ENCODE data around the gene SMAD7.

SMAD7 gene

GRCh38 chr18:48946329-48946835, 4.4 kb downstream of the SMAD7 start:
- no peak for DNase-seq
- Histone ChIP-seq H3K23ac (ENCODE audit: low read length) (no peak overlapping the region), H3K79me2 (ENCODE audit: control insufficient read depth, insufficient read depth, low read length, poor library complexity) (peaks cover 78% of the 10 kb centered on the region), H3K9me3 (ENCODE audit: insufficient read depth, low read depth, low read length) (no peaks in the 10 kb centered on the region), H4K8ac (ENCODE audit: low read depth, low read length) (no peak overlapping the region), H3K27ac (ENCODE audit: low read depth, low read length) (peak overlapping the region; percentile 28), H3K4me2 (ENCODE audit: low read length) (peak overlapping the region; percentile 85), H3K79me1 (ENCODE audit: low read length) (peaks cover 59% of the 10 kb centered on the region), H3K27me3 (ENCODE audit: insufficient read depth, low read length) (no peaks in the 10 kb centered on the region), H3K9ac (ENCODE audit: low read length) (no peak overlapping the region), H3K4me3 (ENCODE audit: low read depth, low read length) (no peak overlapping the region), H3K4ac (ENCODE audit: low read depth, low read length) (peak overlapping the region; percentile 76), H2BK5ac (ENCODE audit: low read depth, low read length, poor library complexity) (no peak overlapping the region), H3K36me3 (ENCODE audit: control insufficient read depth in 1 of 2, insufficient read depth in 2 of 2, low read length in 2 of 2) (peaks cover 57 to 69% of the 10 kb centered on the region in 2 experiments), H2AK5ac (ENCODE audit: low read length) (no peak overlapping the region), H3K14ac (ENCODE audit: low read length) (peak overlapping the region; percentile 36), H2BK12ac (ENCODE audit: low read length) (no peak overlapping the region), H3K18ac (ENCODE audit: low read length) (no peak overlapping the region), H4K12ac (ENCODE audit: low read depth, low read length) (no peak overlapping the region), H4K91ac (ENCODE audit: low read depth, low read length) (no peak overlapping the region), H2AFZ (ENCODE audit: insufficient read depth, low read length, poor library complexity) (no peak overlapping the region), H3K4me1 (ENCODE audit: control insufficient read depth in 1 of 2, insufficient read depth in 2 of 2, low read length in 2 of 2) (peaks cover 37 to 39% of the 10 kb centered on the region in 2 experiments), H2BK120ac (ENCODE audit: insufficient read depth, low read length, poor library complexity) (no peak overlapping the region)
- WGBS (ENCODE audit: extremely low coverage, insufficient coverage, insufficient read length): no CpG with 5 or more reads among the region's 8 CpGs

GRCh38 chr18:48945953-48946217, 4.9 kb downstream of the SMAD7 start:
- H4K8ac ChIP-seq (ENCODE audit: low read depth, low read length): no peak overlapping the region
- peak overlapping the region; percentile 1 for H3K18ac ChIP-seq (ENCODE audit: low read length)
- H4K91ac ChIP-seq (ENCODE audit: low read depth, low read length): no peak overlapping the region
- H3K14ac ChIP-seq (ENCODE audit: low read length): no peak overlapping the region
- no peak overlapping the region for H2BK12ac ChIP-seq (ENCODE audit: low read length)
- H3K4me1 ChIP-seq (ENCODE audit: control insufficient read depth in 1 of 2, insufficient read depth in 2 of 2, low read length in 2 of 2): peaks cover 42 to 43% of the 10 kb centered on the region in 2 experiments
- peaks cover 59% of the 10 kb centered on the region for H3K79me1 ChIP-seq (ENCODE audit: low read length)
- no peak overlapping the region for H2AK5ac ChIP-seq (ENCODE audit: low read length)
- peak overlapping the region; percentile 76 for H3K4ac ChIP-seq (ENCODE audit: low read depth, low read length)
- no peak overlapping the region for H3K9ac ChIP-seq (ENCODE audit: low read length)
- H3K4me2 ChIP-seq (ENCODE audit: low read length): peak overlapping the region; percentile 85
- H3K4me3 ChIP-seq (ENCODE audit: low read depth, low read length): no peak overlapping the region
- no peaks in the 10 kb centered on the region for H3K9me3 ChIP-seq (ENCODE audit: insufficient read depth, low read depth, low read length)
- no peak for DNase-seq
- H3K27ac ChIP-seq (ENCODE audit: low read depth, low read length): peak overlapping the region; percentile 21
- peaks cover 78% of the 10 kb centered on the region for H3K79me2 ChIP-seq (ENCODE audit: control insufficient read depth, insufficient read depth, low read length, poor library complexity)
- no peak overlapping the region for H4K12ac ChIP-seq (ENCODE audit: low read depth, low read length)
- H2BK5ac ChIP-seq (ENCODE audit: low read depth, low read length, poor library complexity): no peak overlapping the region
- H3K36me3 ChIP-seq (ENCODE audit: control insufficient read depth in 1 of 2, insufficient read depth in 2 of 2, low read length in 2 of 2): peaks cover 59 to 74% of the 10 kb centered on the region in 2 experiments
- no peak overlapping the region for H2BK120ac ChIP-seq (ENCODE audit: insufficient read depth, low read length, poor library complexity)
- H3K27me3 ChIP-seq (ENCODE audit: insufficient read depth, low read length): no peaks in the 10 kb centered on the region
- no peak overlapping the region for H2AFZ ChIP-seq (ENCODE audit: insufficient read depth, low read length, poor library complexity)
- no peak overlapping the region for H3K23ac ChIP-seq (ENCODE audit: low read length)

GRCh38 chr18:48944634-48945033, 6.1 kb downstream of the SMAD7 start:
- Histone ChIP-seq H2BK5ac (ENCODE audit: low read depth, low read length, poor library complexity) (peak overlapping the region; percentile 45), H3K27ac (ENCODE audit: low read depth, low read length) (peak overlapping the region; percentile 86), H3K23ac (ENCODE audit: low read length) (no peak overlapping the region), H2AFZ (ENCODE audit: insufficient read depth, low read length, poor library complexity) (peak overlapping the region; percentile 10), H3K9ac (ENCODE audit: low read length) (no peak overlapping the region), H4K8ac (ENCODE audit: low read depth, low read length) (peak overlapping the region; percentile 31), H3K36me3 (ENCODE audit: control insufficient read depth in 1 of 2, insufficient read depth in 2 of 2, low read length in 2 of 2) (peaks cover 61 to 74% of the 10 kb centered on the region in 2 experiments), H3K27me3 (ENCODE audit: insufficient read depth, low read length) (no peaks in the 10 kb centered on the region), H3K4me3 (ENCODE audit: low read depth, low read length) (no peak overlapping the region), H3K4me2 (ENCODE audit: low read length) (peak overlapping the region; percentile 52), H3K18ac (ENCODE audit: low read length) (peak overlapping the region; percentile 47), H2BK120ac (ENCODE audit: insufficient read depth, low read length, poor library complexity) (peak overlapping the region; percentile 26), H3K14ac (ENCODE audit: low read length) (no peak overlapping the region), H3K79me2 (ENCODE audit: control insufficient read depth, insufficient read depth, low read length, poor library complexity) (peaks cover 75% of the 10 kb centered on the region), H4K12ac (ENCODE audit: low read depth, low read length) (no peak overlapping the region), H3K9me3 (ENCODE audit: insufficient read depth, low read depth, low read length) (no peaks in the 10 kb centered on the region), H3K79me1 (ENCODE audit: low read length) (peaks cover 57% of the 10 kb centered on the region), H3K4me1 (ENCODE audit: control insufficient read depth in 1 of 2, insufficient read depth in 2 of 2, low read length in 2 of 2) (peaks cover 49% of the 10 kb centered on the region in 2 experiments), H4K91ac (ENCODE audit: low read depth, low read length) (peak overlapping the region; percentile 28), H2BK12ac (ENCODE audit: low read length) (peak overlapping the region; percentile 31), H2AK5ac (ENCODE audit: low read length) (peak overlapping the region; percentile 46), H3K4ac (ENCODE audit: low read depth, low read length) (peak overlapping the region; percentile 94)
- WGBS (ENCODE audit: extremely low coverage, insufficient coverage, insufficient read length): no CpG with 5 or more reads among the region's 7 CpGs
- no peak for DNase-seq

- peak overlapping the region; percentile 86 for H3K27ac ChIP-seq (ENCODE audit: low read depth, low read length)
- peak overlapping the region; percentile 31 for H4K8ac ChIP-seq (ENCODE audit: low read depth, low read length)
- H3K4me3 ChIP-seq (ENCODE audit: low read depth, low read length): no peak overlapping the region
- peak overlapping the region; percentile 52 for H3K4me2 ChIP-seq (ENCODE audit: low read length)
- H3K79me2 ChIP-seq (ENCODE audit: control insufficient read depth, insufficient read depth, low read length, poor library complexity): peaks cover 72% of the 10 kb centered on the region
- H3K4me1 ChIP-seq (ENCODE audit: control insufficient read depth in 1 of 2, insufficient read depth in 2 of 2, low read length in 2 of 2): peaks cover 53 to 55% of the 10 kb centered on the region in 2 experiments
- H3K36me3 ChIP-seq (ENCODE audit: control insufficient read depth in 1 of 2, insufficient read depth in 2 of 2, low read length in 2 of 2): peaks cover 57 to 70% of the 10 kb centered on the region in 2 experiments
- H3K9me3 ChIP-seq (ENCODE audit: insufficient read depth, low read depth, low read length): no peaks in the 10 kb centered on the region
- H4K91ac ChIP-seq (ENCODE audit: low read depth, low read length): peak overlapping the region; percentile 75
- no peak overlapping the region for H3K23ac ChIP-seq (ENCODE audit: low read length)
- no peak for DNase-seq
- H2AK5ac ChIP-seq (ENCODE audit: low read length): no peak overlapping the region
- H2BK120ac ChIP-seq (ENCODE audit: insufficient read depth, low read length, poor library complexity): peak overlapping the region; percentile 26
- no peak overlapping the region for H4K12ac ChIP-seq (ENCODE audit: low read depth, low read length)
- peak overlapping the region; percentile 10 for H2AFZ ChIP-seq (ENCODE audit: insufficient read depth, low read length, poor library complexity)
- H2BK12ac ChIP-seq (ENCODE audit: low read length): peak overlapping the region; percentile 31
- H3K79me1 ChIP-seq (ENCODE audit: low read length): peaks cover 53% of the 10 kb centered on the region
- no peaks in the 10 kb centered on the region for H3K27me3 ChIP-seq (ENCODE audit: insufficient read depth, low read length)
- H3K4ac ChIP-seq (ENCODE audit: low read depth, low read length): peak overlapping the region; percentile 97
- no CpG with 5 or more reads among the region's 8 CpGs for WGBS (ENCODE audit: extremely low coverage, insufficient coverage, insufficient read length)
- peak overlapping the region; percentile 78 for H3K14ac ChIP-seq (ENCODE audit: low read length)
- peak overlapping the region; percentile 73 for H2BK5ac ChIP-seq (ENCODE audit: low read depth, low read length, poor library complexity)
- H3K9ac ChIP-seq (ENCODE audit: low read length): no peak overlapping the region
- H3K18ac ChIP-seq (ENCODE audit: low read length): peak overlapping the region; percentile 81
These were observed 6.8 kb downstream of the SMAD7 start for GRCh38 chr18:48943736-48944527.
